GM15510 (cell line): Measurements from ENCODE around the gene SOX11.

Experiments used
- POLR2A ChIP-seq: IDR thresholded peaks from 3 replicates; pipeline ENCODE4 v1.6.1; 2011; ENCODE audit warnings: borderline replicate concordance; ENCODE audit not compliant: insufficient read length; ENCODE audit errors: extremely low read depth

SOX11 gene

DNA sequence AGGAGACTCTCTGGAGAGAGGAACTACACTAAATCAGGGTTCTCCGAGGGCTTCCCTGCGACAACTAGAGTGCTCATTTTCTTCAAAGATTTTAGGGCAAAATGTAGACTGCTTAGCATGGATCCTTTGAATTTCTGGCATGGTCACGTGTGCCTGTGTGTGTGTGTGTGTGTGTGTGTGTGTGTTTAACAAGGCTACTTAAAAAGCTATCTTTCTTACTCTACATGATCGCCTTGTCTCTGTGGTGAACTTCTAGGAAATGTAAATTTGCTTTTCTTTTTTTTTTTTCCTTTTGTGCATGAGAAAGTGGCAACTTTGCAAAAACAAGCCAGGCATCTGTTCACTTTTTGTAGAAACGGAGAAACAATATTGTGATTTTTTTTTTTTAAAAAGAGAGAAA, 43.9 kb downstream of the SOX11 start:
- no peak for TF ChIP-seq POLR2A

DNA sequence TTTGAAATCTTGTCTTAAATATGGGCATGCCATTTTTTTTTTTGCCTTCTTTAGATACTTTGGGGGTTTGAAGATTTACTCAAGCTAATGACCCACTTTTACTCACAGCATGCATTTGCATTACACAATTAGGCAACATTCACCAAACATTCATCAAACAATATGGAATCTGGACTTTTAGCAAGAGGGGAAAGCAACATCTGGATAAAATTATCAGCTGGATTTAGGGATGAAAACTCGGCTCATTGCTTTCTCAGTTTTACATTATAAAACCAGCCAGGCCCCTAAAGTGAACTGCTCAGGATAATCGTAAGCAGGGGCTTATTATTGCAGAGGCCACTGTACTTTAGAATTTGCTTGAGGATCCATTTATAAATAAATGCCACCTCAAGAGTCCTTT, 44.7 kb downstream of the SOX11 start:
- TF ChIP-seq POLR2A, result no peak

GRCh38 chr2:5740053-5740452, 47.9 kb downstream of the SOX11 start:
- no peak for TF ChIP-seq POLR2A

GRCh38 chr2:5740817-5741216, 48.6 kb downstream of the SOX11 start:
- no peak for TF ChIP-seq POLR2A

DNA sequence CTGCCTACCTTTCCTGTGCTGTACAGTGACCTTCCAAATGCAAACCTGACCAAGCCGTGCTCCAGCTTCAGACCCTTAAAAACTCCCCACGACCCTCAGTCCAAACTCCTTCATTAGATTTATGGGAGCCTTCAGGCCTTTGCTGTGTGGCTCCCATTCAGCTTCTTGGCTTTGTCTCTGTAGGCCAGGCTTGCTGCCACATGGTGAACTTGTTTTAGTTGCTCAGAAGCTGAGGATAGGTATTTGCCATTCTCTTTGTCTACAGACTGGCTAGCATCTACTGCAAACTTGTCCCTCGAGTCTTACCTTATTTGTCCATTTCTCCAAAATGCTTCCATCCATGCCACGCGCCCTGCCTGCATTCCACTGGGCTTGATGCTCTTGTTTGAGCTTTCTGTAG, 49.1 kb downstream of the SOX11 start:
- no peak for TF ChIP-seq POLR2A

DNA sequence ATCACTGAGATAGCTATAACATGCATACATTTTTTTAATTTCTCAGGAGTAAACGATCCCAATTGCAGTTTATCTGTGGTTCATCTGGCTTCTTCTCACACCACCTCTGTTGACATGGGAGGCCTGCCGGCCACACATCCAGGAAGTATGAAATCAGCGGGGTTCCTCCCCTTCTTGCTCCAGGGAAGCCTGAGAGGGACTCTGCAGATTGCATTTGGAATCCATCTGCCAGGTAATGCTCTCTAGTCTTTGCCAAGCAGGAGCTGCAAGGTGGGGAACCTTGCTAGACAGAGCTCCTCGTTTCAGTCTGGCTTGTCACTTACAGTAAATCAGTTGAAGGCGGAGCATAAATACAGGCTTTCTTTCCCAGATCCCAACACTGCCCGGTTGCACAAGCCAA, 49.9 kb downstream of the SOX11 start:
- TF ChIP-seq POLR2A, result no peak

- TF ChIP-seq POLR2A, result no peak
Measured at GRCh38 chr2:5748391-5748790, 56.2 kb downstream of the SOX11 start.

DNA sequence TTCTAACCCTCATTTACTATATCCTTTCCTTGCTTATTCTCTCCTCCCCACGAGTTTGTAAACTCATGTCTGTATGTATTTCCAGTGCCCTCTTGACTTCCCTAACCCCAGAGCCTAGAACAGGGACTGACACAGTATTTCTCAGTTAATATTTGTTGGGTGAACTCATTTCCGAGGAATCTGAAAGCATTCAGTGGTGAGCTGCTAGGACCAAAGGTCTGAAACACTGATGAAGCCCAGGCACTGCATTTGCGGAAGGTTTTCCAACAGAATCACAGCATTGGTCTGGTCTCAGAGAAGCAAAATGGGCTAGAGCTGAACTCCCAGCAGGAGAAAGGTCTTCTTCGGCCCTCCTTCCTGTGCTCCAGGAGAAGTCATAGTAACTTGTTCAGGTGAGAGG, 56.8 kb downstream of the SOX11 start:
- TF ChIP-seq POLR2A, result no peak

GRCh38 chr2:5749347-5749746, 57.2 kb downstream of the SOX11 start:
- TF ChIP-seq POLR2A, result no peak
